HG03354 (cell line): ENCODE measurements around the gene RAB27A.
"Not testable (repeated sequence)": the region's sequence is repeated elsewhere in the genome, so short reads cannot be mapped to it uniquely, and the experiment has no call there.

Experiments used
- ATAC-seq: cut with Tn5 transposase; IDR thresholded peaks from one replicate; pipeline ENCODE4 v1.9.1; 2021; ENCODE audit warnings: mild to moderate bottlenecking; ENCODE audit not compliant: unreplicated experiment, poor library complexity, severe bottlenecking

The RAB27A gene

DNA sequence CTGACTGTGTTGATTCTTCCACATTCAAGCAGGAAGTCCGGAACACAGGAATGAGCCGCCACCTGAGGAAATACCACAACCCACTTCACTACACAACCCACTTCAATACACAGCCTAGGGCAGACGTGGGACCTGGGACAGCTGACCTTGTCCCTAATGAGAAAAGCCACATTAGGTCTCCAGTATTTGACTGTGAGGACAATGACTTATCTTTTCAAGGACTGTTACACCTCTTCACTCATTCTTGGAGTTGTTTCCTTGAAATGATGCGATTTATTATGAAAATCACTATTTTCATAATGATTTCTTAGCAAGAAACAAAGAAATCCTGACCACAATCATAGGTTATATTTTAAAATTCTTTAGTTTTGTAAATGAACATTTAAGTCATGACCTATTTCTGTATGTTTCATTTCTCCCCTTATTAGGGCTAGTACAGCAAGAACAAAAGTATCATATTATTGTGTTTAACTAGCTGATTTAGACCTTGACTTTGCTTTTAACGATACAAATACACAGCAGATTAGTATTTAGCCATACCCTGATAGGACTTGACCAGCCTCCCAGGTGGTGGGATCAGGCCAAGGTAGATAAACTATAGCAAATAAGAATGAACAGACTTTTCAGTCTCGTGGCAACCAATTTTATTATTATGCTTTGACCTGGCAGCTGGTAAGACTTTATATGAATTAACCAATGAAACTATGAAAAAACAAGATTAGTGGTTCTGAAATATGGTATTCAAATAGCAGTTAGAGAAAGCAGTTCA, 6.0 kb downstream of the RAB27A start:
- no peak for ATAC-seq

DNA sequence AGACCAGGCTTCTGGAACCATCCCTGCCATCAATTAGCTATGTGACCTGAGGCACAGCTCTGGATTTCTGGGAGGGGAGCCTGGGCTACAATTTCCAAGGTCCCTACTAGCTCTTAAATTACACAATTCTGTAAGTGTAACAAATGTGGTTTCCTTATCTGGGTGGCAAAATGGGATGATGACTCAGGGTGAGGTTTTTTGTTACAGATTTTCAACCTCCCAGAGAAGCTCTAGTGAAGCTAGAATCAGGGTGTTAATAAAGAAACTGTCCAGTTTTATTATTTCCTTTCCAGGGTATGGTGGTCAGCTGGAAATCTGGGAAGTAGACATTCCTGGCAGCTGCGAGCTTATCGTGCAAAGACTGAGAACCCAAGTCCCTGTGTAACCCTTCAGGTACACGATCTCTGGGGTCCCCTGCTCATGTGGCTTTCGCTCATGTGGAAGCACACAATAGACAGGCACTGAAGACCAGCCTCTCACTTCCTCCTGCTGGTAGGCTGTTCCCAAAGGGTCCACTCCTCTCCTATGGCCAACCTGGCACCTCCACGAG, 7.3 kb downstream of the RAB27A start:
- no peak for ATAC-seq

DNA sequence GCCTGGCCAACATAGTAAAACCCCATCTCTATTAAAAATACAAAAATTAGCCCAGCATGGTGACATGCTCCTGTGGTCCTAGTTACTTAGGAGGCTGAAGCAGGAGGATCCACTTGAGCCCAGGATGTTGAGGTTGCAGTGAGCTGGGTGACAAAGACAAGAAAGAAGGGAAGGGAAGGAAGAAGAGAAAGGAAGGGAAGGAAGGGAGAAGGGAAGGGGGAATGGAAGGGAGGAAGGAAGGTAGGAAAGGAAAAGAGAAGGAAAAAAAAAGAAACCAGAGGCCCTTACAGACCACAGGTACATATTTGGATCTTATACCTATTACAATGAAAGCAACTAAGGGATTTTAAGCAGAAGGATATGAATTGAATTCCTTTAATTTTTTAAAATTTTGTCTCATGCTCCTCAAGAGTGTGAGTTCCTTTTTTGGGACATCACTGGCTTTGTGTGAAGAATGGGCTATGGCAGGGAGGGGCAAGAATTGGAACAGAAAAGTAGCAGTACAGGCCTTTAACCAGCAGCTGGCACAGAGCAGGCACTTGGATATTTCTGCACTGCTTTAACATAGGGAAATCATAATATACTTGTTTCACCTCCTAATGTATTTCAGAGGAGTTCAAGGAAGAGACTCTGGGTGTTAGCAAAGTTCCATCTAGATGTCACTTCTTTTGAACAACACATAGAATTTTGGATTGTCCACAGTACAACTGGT, 7.9 kb downstream of the RAB27A start:
- ATAC-seq, result no peak

DNA sequence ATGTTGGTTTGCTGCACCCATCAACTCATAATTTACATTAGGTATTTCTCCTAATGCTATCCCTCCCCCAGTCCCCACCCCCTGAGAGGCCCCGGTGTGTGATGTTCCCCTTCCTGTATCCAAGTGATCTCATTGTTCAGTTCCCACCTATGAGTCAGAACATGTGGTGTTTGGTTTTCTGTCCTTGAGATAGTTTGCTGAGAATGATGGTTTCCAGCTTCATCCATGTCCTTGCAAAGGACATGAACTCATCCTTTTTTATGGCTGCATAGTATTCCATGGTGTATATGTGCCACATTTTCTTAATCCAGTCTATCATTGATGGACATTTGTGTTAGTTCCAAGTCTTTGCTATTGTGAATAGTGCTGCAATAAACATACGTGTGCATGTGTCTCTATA, 9.0 kb downstream of the RAB27A start:
- ATAC-seq, result not testable (repeated sequence)

DNA sequence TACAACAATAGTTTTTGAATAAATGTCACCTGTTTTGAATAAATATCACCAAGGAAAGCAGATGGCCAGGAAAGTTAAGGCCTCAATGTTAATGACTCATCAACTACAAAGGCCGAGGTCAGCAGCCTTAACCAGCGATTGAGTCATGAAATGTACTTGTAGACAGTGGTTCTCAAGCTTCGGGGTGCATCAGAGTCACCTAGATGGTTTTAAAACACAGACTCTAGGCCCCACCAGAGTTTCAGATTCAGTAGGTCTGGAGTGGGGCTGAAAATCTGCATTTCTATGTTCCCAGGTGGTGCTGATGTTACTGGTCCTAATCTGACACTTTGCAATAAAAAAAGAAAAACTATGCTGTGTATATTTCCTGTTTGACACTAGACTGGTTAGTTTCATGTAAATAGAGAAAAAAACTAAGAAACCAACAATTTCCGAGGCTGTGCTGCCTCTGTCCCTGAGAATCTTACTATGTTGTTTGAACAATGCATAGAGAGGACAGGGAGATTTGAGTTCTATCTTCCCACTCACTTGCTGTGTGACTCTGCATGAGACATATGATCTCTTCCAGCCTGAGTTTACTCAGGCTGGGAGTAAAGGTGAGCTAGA, 9.8 kb downstream of the RAB27A start:
- ATAC-seq, result peak; percentile 81

DNA sequence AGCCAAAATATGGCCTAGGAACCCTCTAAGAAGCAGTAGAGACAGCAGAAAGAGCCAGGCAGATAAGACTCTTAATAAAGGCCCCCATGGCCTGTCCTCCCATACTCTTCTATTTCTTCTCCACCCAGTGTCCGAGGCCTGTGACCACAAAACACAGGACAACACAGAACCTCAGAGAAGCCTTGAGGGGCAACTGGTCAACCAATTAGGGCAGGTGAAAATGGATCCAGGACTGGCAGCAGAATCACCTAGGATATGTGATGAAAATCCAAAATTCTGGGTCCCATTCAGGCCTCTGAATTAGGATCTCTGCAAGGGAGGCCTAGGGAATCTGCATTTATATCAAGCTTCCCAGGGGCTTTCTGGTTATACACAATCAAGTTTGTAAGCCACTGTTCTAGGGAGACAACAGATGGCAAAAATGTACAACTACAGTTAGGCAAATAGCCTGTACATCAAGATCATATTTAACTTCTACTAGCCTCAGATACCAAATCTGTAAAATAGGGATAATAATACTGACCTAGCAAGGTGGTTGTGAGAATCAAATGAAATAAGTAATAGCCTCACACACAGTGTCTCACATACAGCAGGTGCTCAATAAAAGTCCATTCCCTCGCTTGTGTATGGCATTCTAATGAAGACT, 10.4 kb downstream of the RAB27A start:
- no peak for ATAC-seq

DNA sequence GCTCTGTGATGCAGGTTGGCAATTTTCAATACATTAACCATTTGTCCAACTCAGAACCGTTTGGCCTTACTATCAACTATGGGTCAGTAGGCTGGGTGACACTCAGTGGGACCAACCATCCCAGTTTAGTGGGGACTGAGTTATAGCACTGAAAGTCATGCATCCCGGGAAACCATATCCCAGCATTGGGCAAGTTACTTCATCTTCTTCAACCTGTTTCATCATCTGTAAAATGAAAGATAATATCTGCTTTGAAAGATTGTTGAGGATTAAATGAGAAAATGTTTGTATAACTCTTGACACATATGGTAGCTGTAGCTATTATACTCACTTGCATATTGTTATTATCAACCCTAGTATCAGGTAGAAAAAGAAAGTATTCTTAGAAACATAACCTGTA, 11.9 kb downstream of the RAB27A start:
- no peak for ATAC-seq

DNA sequence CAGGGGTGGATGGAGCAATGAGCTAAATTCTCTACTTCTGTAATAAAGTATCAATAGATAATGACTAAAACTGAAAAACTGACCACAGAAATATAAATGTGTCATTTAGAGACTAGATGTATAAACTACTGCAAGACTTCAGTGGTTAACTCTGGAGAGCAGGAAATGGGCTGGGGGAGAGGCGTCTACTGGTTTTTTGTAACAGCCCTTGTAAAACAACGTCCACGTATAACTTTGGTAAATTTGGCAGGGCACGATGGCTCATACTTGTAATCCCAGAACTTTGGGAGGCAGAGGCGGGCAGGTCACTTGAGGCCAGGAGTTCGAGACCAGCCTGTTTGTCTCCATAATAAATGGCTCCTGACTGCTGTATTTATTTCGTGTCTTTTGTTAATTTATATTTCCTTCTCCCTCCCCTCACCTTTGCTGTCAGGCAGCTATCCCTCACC, 12.5 kb downstream of the RAB27A start:
- peak; percentile 60 for ATAC-seq

DNA sequence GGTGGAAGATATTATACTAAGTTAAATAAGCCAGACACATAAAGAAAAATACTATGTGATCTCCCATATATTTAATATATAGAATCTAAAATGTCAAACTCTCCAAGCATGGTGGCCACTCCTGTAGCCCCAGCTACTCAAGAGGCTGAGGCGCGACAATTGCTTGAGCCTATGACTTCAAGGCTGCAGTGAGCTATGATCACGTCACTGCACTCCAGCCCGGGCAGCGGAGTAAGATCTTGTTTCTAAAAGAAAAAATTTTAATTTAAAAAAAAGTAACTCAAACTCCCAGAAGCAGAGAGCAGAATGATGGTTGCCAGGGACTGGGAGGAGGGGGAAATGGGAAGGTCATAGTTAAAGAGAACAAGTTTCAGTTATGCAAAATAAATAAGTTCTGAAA, 13.3 kb downstream of the RAB27A start:
- no peak for ATAC-seq

DNA sequence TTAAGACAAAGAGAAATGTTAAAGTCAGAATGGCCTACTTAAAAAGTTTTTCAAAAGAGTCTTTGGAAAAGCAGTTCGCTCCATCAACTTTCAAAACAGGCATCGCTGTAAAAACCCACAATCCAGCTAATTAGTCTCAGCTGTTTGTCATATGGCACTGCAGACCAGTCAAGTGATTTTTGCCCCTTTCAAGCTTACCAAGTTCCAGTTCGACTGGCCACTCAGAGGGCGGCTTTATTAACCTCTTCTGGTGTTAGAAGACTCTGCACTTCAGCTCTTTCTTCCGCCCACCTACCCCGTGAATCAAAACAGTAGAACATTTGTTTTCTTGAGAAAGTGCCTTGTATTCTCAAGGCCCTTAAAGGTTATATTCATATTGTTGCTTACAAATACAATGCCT, 19.3 kb downstream of the RAB27A start:
- no peak for ATAC-seq

DNA sequence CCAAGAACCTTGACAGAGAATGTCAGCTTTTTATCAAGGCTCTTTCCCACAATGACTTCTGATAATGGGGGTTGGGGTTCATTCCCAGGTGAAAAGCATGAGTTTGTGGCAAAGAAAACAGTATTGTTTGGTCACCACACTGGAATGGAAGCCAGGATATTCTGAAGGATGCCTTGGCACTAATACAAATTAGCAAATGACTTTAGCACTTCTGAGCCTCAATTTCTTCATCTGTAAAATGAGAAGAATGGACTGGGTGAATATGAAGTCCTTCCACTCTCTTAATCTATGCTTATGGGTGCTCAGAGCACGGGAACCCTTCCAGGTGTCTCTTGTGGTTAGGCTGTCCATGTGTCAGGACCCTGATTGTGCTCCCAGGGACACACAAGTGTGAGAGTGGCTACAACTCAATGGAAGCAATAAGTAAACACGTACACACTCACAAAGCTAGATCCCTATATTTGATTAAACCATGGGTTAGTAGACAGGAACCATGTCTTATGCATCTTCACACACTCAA, 21.4 kb downstream of the RAB27A start:
- ATAC-seq, result no peak

DNA sequence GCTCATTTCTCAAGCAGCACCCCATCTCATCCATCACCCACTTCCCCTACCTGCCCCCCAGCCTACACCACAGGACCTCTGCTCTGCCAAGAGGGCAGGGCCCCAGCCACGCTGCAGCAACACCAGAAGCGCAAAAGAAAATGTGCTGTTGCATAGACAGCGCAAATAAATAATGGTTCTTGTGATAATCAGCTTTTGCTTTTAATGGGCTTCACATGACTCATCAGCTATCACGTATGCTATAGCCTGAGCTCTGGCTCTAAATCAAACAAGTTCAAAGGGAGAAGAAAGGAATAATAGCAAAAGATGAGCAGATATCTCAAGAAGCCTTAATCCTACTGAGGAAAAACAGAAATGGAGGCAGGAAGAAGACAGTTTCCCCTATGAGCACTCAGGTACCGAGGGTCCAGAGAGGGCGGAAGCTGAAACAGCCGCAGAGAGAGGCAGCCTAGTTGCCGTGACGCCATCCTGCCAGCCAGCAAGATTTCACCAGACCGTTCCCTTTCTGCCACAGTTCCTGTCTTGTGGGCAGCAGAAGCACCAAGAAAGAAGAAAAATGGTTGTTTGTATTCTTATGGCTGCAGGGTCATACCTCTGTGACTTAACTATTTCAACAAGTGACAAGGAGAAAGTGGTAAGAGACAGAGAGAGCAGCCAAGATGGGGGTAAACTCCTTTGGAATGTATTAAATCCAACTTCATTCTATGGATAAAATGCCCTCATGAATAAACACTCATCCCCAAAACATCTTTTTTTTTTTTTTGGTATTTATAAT, 22.0 kb downstream of the RAB27A start:
- peak; percentile 96 for ATAC-seq

DNA sequence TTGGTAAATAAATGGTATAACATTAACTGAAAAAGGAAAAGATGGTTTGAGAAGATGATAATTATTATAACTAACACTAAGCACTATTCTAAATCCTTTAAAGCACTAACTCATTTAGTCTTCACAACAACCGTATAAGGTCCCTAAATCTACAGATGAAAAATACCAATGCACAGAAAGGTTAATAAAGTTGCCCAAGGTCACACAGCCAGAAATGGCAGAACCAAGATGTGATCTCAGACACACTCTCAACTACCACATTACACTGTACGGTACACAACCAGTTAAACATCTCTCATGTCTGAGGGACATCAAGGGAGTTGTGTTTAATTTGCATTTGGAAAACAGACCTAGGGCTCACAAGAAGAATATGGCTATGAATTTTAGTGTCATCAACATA, 23.1 kb downstream of the RAB27A start:
- ATAC-seq, result no peak

DNA sequence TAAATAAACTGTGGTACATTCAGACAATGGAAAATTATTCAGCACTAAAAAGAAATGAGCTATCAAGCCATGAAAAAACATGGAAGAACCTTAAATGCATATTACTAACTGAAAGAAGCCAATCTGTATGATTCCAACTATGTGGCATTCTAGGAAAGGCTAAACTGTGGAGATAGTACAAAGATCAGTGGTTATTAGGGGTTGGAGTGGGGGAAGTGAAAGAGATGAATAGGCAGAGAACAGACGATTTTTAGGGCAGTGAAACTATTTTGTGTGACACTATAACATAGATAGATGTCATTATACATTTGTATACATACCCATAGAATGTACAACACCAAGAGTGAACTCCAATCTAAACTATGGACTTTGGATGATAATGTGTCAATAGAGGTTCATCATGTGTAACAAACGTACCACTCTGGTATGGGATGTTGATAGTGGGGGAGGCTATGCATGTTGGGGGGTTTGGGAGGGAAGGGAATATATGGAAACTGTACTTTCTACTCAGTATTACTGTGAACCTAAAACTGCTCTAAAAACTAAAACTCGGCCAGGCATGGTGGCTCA, 29.0 kb downstream of the RAB27A start:
- ATAC-seq, result no peak

DNA sequence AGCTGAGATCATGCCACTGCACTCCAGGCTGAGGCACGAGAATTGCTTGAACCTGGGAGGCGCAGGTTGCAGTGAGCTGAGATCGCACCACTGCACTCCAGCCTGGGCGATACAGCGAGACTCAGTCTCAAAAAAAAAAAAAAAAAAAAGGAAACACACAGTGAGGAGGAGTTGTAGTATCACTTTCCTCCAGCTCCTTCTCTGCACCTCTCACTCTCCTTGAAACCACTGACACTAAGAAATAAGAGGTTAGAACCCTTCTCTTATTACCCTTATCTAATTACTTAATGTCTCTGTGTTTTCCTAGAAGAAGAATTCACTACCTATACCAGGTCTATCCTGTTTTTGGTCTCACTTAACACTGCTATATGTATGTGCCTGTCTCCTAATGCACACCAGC, 31.7 kb downstream of the RAB27A start:
- no peak for ATAC-seq

DNA sequence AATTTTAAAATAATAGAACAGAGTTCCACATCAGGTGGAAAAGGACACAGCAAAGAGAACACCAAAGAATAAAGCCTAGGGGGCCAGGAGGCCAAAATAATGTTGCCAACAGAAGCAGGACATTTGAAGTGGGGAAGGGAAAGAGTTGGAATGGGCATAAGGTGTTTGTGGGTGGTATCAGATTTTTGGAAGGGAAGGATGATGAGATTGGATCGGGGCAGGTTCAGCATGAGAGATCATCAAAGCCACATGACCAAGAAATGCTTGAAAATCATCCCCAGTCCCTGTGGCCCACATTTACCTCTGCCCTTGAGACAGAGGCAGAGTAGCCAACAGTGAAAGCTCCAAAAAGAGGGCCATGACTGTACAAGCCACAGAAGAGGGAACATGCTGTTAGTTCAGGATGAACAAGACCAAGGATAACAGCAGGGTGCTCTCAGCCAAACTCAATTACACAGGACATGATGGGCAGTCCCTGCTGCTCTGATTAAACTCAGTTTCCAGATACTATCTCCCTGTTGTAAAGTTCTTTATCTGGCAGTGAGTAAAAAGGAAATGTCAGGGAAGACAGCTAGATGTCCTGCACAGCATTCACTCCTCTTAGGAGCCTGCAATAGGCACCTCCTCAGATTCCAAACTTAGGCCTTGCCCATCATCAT, 32.5 kb downstream of the RAB27A start:
- ATAC-seq, result no peak

DNA sequence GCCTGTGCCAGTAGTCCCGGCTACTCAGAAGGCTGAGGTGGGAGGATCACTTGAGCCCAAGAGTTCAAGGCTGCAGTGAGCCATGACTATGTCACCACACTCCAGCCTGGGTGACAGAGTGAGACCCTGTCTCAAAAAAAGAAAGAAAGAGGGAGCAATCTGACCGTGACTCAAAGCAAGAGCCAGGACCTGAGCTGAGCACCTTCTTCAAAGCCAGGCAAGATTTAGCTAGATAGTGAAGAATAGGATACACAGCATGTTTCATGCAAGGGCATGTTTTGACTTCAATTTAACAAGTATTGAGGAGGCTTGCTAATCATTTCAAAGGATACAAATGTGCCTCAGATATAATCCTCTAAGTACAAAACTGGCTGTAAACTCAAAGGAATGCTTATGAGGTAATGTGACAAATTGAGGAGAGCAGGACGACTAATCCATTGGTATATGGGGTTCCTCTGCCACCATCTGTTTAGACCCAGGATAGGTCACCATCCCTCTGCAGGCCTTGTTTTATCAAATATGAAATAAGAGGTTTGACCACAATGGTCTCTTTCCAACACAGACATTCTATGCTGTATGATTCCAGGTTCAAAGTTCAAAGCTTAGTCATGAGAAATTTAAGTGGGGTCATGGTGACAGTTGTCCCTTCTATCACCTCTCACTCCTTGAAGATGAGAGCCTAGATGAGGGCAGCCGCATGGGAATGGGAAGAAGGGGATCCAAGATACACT, 33.2 kb downstream of the RAB27A start:
- ATAC-seq, result no peak

DNA sequence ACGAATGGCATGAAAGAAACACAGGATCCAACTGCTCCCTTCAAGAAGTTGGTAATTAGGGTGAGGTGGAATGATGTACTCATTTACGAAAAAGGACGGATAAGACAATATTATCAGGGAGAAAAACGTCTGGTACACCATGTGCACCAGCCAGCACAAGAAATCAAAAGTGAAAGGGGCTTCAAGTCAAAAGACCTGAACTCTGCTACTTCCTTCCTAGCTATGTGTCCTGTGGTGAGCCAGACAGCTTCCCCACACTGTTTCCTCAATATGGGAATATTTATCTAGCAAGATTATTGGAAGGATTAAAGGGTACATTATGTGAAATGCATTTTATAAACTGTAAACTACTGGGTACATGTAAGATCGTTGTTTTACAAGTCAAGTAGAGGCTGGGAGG, 33.9 kb downstream of the RAB27A start:
- peak; percentile 63 for ATAC-seq
